Caco-2 (cell line): Measurements from ENCODE around the gene PDCD5. TPM values are rescaled to one million over a fixed set of nuclear protein-coding genes. Genes with fewer than 3 reads are reported as not detected.

ENCODE experiments used
- BruUV-seq: library from RNA; stranded (reverse); fragments of 400-500 nt; replicated peaks from 2 replicates; lab custom pipeline; 2021; lab: Mats Ljungman, UMichigan
- CTCF ChIA-PET: fragments of 300-600 bp; sonication (Branson Sonifier 250); formaldehyde crosslinking; loops from one replicate; lab custom pipeline; 2022; ENCODE audit warnings: antibody characterized with exemption; lab: Charles Lee
- POLR2A ChIA-PET: fragments of 300-600 bp; sonication (Branson Sonifier 250); formaldehyde crosslinking; loops from one replicate; lab custom pipeline; 2022; ENCODE audit warnings: antibody characterized with exemption; lab: Charles Lee
- DNase-seq, 2 experiments: peaks; one replicate each; pipeline versions ENCODE4 v3.0.0 to v3.0.0-alpha.2; 2020 to 2022
- H3K27me3 ChIP-seq: replicated peaks from 2 replicates; pipeline ENCODE4 v1.6.0; 2011; ENCODE audit warnings: low read length; ENCODE audit not compliant: control insufficient read depth, insufficient read depth
- H3K36me3 ChIP-seq: 2 replicates; pipeline ENCODE4 v1.5.1; 2011; ENCODE audit warnings: low read length; ENCODE audit not compliant: control insufficient read depth, insufficient read depth
- H3K4me1 ChIP-seq: fragments of 250-450 bp; sonication (Bioruptor Pico); 2 replicates; pipeline ENCODE4 v1.5.1; 2020; ENCODE audit warnings: mild to moderate bottlenecking
- H3K4me3 ChIP-seq: 2 replicates; pipeline ENCODE4 v1.5.1; 2011; ENCODE audit warnings: low read depth, mild to moderate bottlenecking, control low read depth, low read length
- H3K9me3 ChIP-seq: fragments of 250-450 bp; sonication (Bioruptor Pico); 2 replicates; pipeline ENCODE4 v1.5.1; 2020; ENCODE audit warnings: mild to moderate bottlenecking, moderate library complexity
- H3K27ac Mint-ChIP-seq: one replicate; pipeline ENCODE4 v1.8.0; 2022; ENCODE audit warnings: mixed read lengths; ENCODE audit not compliant: unreplicated experiment
- H3K27me3 Mint-ChIP-seq: one replicate; pipeline ENCODE4 v1.8.0; 2022; ENCODE audit warnings: mixed read lengths; ENCODE audit not compliant: insufficient read depth, unreplicated experiment
- H3K36me3 Mint-ChIP-seq: one replicate; pipeline ENCODE4 v1.8.0; 2022; ENCODE audit warnings: mild to moderate bottlenecking, mixed read lengths; ENCODE audit not compliant: insufficient read depth, unreplicated experiment
- H3K4me1 Mint-ChIP-seq: one replicate; pipeline ENCODE4 v1.8.0; 2022; ENCODE audit warnings: low read depth, mixed read lengths; ENCODE audit not compliant: unreplicated experiment
- H3K4me3 Mint-ChIP-seq: one replicate; pipeline ENCODE4 v1.8.0; 2022; ENCODE audit warnings: mild to moderate bottlenecking, moderate library complexity, mixed read lengths; ENCODE audit not compliant: unreplicated experiment
- H3K9me3 Mint-ChIP-seq: one replicate; pipeline ENCODE4 v1.8.0; 2022; ENCODE audit warnings: mixed read lengths; ENCODE audit not compliant: unreplicated experiment
- intact Hi-C: fragments of 100-400 bp; cut with micrococcal nuclease; formaldehyde crosslinking; loops from one replicate; pipeline ENCODE4 v1.10.0; 2022; ENCODE audit not compliant: unreplicated experiment
- total RNA-seq: library from RNA; stranded (reverse); gene quantifications from 2 replicates; pipeline ENCODE4 v1.2.3, GENCODE V29; 2022
- TF ChIP-seq, protein P1 (sequence below), 2 experiments: fragments of 200-600 bp in 1 of 2; IDR thresholded peaks; 1 replicate in 1 of 2; 2 replicates in 1 of 2; pipeline versions ENCODE4 v1.5.1 to v1.8.0; 2011 to 2022; ENCODE audit warnings: antibody characterized with exemption in 1 of 2, control low read depth in 1 of 2, inconsistent platforms in 1 of 2, low read depth in 1 of 2, low read length in 1 of 2, mild to moderate bottlenecking in 1 of 2, moderate library complexity in 1 of 2; ENCODE audit not compliant: insufficient read depth in 1 of 2, severe bottlenecking in 1 of 2, unreplicated experiment in 1 of 2

The PDCD5 gene
- total RNA-seq, 1 experiment from 2014 or later = 219 TPM

DNA sequence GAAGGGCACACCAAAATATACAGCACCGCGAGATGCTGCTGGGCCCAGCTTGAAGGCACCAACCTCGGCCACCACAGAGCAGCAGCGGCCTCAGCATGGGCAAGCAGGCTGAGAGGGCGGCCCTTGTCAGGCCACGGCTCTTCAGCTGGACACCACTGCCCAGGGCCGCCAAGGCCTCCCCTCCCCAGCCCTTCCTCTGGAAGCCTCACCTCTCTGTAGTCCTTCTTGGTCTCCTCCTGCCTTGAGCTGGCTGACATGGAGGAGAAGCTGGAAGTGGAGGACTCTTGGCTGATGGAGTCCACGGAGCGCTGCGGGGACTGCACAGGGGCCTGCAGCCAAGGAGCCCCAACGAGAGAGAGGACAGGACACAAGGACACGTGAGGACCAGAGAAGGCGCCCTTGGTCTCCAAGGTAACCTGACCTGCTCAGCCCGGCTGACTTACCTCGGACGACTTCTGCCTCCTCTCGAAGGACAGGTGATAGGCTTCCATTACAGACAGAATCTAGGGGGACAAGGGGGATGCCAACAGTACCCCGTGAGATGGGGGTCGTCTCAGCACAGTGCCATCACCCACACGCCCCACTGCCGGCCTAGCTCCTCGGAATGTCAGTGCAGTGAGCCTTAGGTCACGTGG, 38.2 kb downstream of the PDCD5 start:
- no TSS peak for BruUV-seq
- Mint-ChIP-seq H3K27ac (no peak overlapping the region), H3K27me3 (no peaks in the 10 kb centered on the region), H3K4me3 (no peak overlapping the region), H3K4me1 (no peaks in the 10 kb centered on the region), H3K9me3 (no peaks in the 10 kb centered on the region), H3K36me3 (peaks cover 85% of the 10 kb centered on the region)
- Histone ChIP-seq H3K9me3 (no peaks in the 10 kb centered on the region), H3K36me3 (peaks cover 2% of the 10 kb centered on the region), H3K4me3 (no peak overlapping the region), H3K27me3 (no peaks in the 10 kb centered on the region), H3K4me1 (no peaks in the 10 kb centered on the region)
- intact Hi-C loops = no loop called here
- TF ChIP-seq, protein P1, sequence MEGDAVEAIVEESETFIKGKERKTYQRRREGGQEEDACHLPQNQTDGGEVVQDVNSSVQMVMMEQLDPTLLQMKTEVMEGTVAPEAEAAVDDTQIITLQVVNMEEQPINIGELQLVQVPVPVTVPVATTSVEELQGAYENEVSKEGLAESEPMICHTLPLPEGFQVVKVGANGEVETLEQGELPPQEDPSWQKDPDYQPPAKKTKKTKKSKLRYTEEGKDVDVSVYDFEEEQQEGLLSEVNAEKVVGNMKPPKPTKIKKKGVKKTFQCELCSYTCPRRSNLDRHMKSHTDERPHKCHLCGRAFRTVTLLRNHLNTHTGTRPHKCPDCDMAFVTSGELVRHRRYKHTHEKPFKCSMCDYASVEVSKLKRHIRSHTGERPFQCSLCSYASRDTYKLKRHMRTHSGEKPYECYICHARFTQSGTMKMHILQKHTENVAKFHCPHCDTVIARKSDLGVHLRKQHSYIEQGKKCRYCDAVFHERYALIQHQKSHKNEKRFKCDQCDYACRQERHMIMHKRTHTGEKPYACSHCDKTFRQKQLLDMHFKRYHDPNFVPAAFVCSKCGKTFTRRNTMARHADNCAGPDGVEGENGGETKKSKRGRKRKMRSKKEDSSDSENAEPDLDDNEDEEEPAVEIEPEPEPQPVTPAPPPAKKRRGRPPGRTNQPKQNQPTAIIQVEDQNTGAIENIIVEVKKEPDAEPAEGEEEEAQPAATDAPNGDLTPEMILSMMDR (IDR thresholded peaks at IDR 0.05; ENCODE audit: insufficient read depth in 1 of 2, low read depth in 1 of 2, low read length in 1 of 2, severe bottlenecking in 1 of 2, unreplicated experiment in 1 of 2) = no peak
- DNase-seq = no peak
- ChIA-PET POLR2A (no interaction called here), CTCF (no interaction called here)

GRCh38 chr19:32622002-32622401, 41.0 kb downstream of the PDCD5 start:
- H3K27me3 ChIP-seq = no peaks in the 10 kb centered on the region
- Mint-ChIP-seq H3K4me1 (no peaks in the 10 kb centered on the region), H3K27me3 (no peaks in the 10 kb centered on the region), H3K9me3 (no peaks in the 10 kb centered on the region), H3K4me3 (no peak overlapping the region), H3K36me3 (peaks cover 80% of the 10 kb centered on the region), H3K27ac (no peak overlapping the region)
- H3K4me1 ChIP-seq = no peaks in the 10 kb centered on the region
- ChIA-PET CTCF (no interaction called here), POLR2A (no interaction called here)
- no TSS peak for BruUV-seq
- H3K9me3 ChIP-seq = no peaks in the 10 kb centered on the region
- H3K36me3 ChIP-seq = peaks cover 2% of the 10 kb centered on the region
- intact Hi-C loops = no loop called here
- TF ChIP-seq, protein P1 (IDR thresholded peaks at IDR 0.05; ENCODE audit: insufficient read depth in 1 of 2, low read depth in 1 of 2, low read length in 1 of 2, severe bottlenecking in 1 of 2, unreplicated experiment in 1 of 2) = no peak
- H3K4me3 ChIP-seq = no peak overlapping the region
- no peak for DNase-seq

DNA sequence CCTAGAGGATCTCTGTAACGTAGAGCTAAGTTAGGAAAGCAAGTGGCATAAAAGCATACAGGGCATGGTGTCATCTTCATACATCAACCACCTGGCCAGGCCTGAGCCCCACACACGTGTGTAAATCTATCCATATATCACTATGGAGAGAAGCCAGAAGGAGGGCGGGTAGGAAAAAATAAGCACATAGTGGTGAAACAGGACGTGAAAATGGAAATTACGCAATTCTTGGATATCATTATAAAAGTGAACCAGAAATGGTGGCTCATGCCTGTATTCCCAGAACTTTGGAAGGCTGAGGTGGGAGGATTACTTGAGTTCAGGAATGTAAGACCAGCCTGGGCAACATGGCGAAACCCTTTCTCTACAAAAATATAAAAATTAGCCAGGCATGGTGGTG, 43.4 kb downstream of the PDCD5 start:
- CTCF ChIA-PET = no interaction called here
- no peak overlapping the region for H3K27ac Mint-ChIP-seq
- TF ChIP-seq, protein P1 (IDR thresholded peaks at IDR 0.05; ENCODE audit: insufficient read depth in 1 of 2, low read depth in 1 of 2, low read length in 1 of 2, severe bottlenecking in 1 of 2, unreplicated experiment in 1 of 2) = no peak

More for the DNA sequence above, 43.4 kb downstream of the PDCD5 start:
- no peak for DNase-seq
- H3K36me3 Mint-ChIP-seq = peaks cover 85% of the 10 kb centered on the region
- no peaks in the 10 kb centered on the region; the same call in none of the 2 replicates for H3K36me3 ChIP-seq
- intact Hi-C loops = no loop called here
- no TSS peak for BruUV-seq
- H3K9me3 ChIP-seq = no peaks in the 10 kb centered on the region
- H3K4me1 ChIP-seq = no peaks in the 10 kb centered on the region
- H3K4me1 Mint-ChIP-seq = no peaks in the 10 kb centered on the region
- POLR2A ChIA-PET = no interaction called here
- no peaks in the 10 kb centered on the region for H3K27me3 ChIP-seq
- no peak overlapping the region for H3K4me3 Mint-ChIP-seq
- H3K4me3 ChIP-seq = no peak overlapping the region
- H3K9me3 Mint-ChIP-seq = no peaks in the 10 kb centered on the region
- no peaks in the 10 kb centered on the region for H3K27me3 Mint-ChIP-seq
